Measurements from ENCODE around the gene KCNJ14. TPM values are rescaled to one million over a fixed set of nuclear protein-coding genes. Genes with fewer than 3 reads are reported as not detected.

Gene KCNJ14
- polyA plus RNA-seq, 3 donors: 0.09 to 0.56 TPM; not detected in 1

DNA sequence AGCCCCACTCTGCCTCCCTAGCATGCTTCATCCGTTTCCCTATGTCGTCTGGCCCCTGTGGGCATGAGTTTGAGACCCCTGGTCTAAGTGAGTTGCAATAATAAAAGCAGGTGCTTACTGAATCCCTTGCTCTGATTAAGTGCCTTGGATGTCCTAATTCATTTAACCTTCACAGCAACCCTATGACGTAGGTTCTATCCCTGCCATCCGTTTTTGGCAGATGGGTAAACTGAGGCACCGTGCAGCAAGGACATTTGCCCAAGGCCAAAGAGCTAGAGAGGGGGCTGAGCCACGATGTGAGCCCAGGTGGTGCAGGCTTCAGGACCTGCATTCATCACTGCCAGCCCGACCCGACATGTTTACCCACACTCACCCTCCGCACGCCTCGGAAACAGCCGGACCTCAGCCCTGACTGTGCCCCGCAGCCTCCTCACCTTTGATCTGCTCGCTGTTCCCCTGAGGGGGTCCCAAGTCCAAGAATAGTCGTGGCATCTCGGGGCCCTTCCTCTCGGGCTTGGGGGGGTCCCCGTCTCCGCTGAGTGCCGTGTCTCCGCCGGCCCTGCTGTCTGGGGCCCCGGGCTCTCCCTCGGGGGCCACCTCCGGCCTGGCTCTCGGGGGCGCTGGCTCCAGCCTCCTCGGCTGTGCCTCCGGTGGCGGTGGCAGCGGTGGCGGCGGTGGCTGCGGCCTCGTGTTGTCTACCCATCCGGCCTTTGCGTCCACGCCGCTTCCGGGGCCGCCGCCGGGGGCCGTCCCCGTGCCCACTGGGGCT is 41.8 kb downstream of the KCNJ14 start:
- H3K27ac ChIP-seq (ENCODE audit: low read depth in 1 of 2, low read length in 2 of 2): no peak overlapping the region
- H3K27me3 Mint-ChIP-seq (ENCODE audit: low read depth in 3 of 3): peaks cover 44 to 82% (median 46%) of the 10 kb centered on the region in 3 donors
- H3K79me2 ChIP-seq (ENCODE audit: insufficient read depth, low read length): no peaks in the 10 kb centered on the region
- peaks cover 0 to 20% (median 9%) of the 10 kb centered on the region in 7 donors for H3K9me3 Mint-ChIP-seq
- peaks cover 39% of the 10 kb centered on the region for H3K4me1 Mint-ChIP-seq
- H3K27me3 ChIP-seq (ENCODE audit: control insufficient read depth in 2 of 2, insufficient read depth in 2 of 2, low read length in 2 of 2): peaks cover 14 to 51% of the 10 kb centered on the region in 2 donors
- 54% methylated on average over 42 of the region's 45 CpGs for WGBS (ENCODE audit: insufficient coverage)
- peak overlapping the region in 1 of 2 donors; percentile 71 for H3K4me3 Mint-ChIP-seq
- no peak for DNase-seq
- no peak overlapping the region for H3K4me2 ChIP-seq (replicated peaks; ENCODE audit: extremely low read depth, low read length, poor library complexity, severe bottlenecking)
- TF ChIP-seq CTCF (IDR thresholded peaks at IDR 0.05): no peak
- H4K20me1 ChIP-seq (ENCODE audit: insufficient read depth, low read length): no peaks in the 10 kb centered on the region
- intact Hi-C loops (cut with micrococcal nuclease): no loop called here
- peaks cover 0 to 8% of the 10 kb centered on the region in 2 donors for H3K36me3 Mint-ChIP-seq
- H2AFZ ChIP-seq (ENCODE audit: insufficient read depth, low read depth, low read length, poor library complexity, severe bottlenecking): no peak overlapping the region
- H3K4me3 ChIP-seq (replicated peaks in 1 of 3; ENCODE audit: low read depth in 2 of 3, low read length in 3 of 3): no peak overlapping the region
- H3K9ac ChIP-seq (ENCODE audit: insufficient read depth, low read length, poor library complexity, severe bottlenecking): no peak overlapping the region
- H3K4me1 ChIP-seq (ENCODE audit: control insufficient read depth in 1 of 2, insufficient read depth in 2 of 2, low read length in 2 of 2): peaks cover 34 to 47% of the 10 kb centered on the region in 2 donors
- H3K9me3 ChIP-seq (replicated peaks in 1 of 2; ENCODE audit: control insufficient read depth in 1 of 2, insufficient read depth in 1 of 2, low read length in 2 of 2): peaks cover 0 to 3% of the 10 kb centered on the region in 2 donors
- H3K36me3 ChIP-seq (replicated peaks in 1 of 2; ENCODE audit: control insufficient read depth in 1 of 2, insufficient read depth in 2 of 2, low read length in 2 of 2): no peaks in the 10 kb centered on the region
- H3K27ac Mint-ChIP-seq: no peak overlapping the region

- 56% methylated on average over 45 of the region's 46 CpGs for WGBS (ENCODE audit: insufficient coverage)
- H3K4me3 ChIP-seq (replicated peaks in 1 of 3; ENCODE audit: low read depth in 2 of 3, low read length in 3 of 3): no peak overlapping the region
- DNase-seq: no peak
- H3K9me3 ChIP-seq (replicated peaks in 1 of 2; ENCODE audit: control insufficient read depth in 1 of 2, insufficient read depth in 1 of 2, low read length in 2 of 2): no peaks in the 10 kb centered on the region
- Mint-ChIP-seq H3K27me3 (ENCODE audit: low read depth in 3 of 3) (peaks cover 37 to 77% (median 41%) of the 10 kb centered on the region in 3 donors), H3K36me3 (peaks cover 0 to 3% of the 10 kb centered on the region in 2 donors), H3K9me3 (peaks cover 0 to 15% (median 5%) of the 10 kb centered on the region in 7 donors), H3K4me1 (peaks cover 32% of the 10 kb centered on the region), H3K4me3 (peak overlapping the region; percentile 45 to 59), H3K27ac (peak overlapping the region in 1 of 7 donors; percentile 32)
- H3K4me2 ChIP-seq (replicated peaks; ENCODE audit: extremely low read depth, low read length, poor library complexity, severe bottlenecking): no peak overlapping the region
- H3K27ac ChIP-seq (ENCODE audit: low read depth in 1 of 2, low read length in 2 of 2): no peak overlapping the region
- no peak overlapping the region for H3K9ac ChIP-seq (ENCODE audit: insufficient read depth, low read length, poor library complexity, severe bottlenecking)
- no peak for TF ChIP-seq CTCF (IDR thresholded peaks at IDR 0.05)
- peaks cover 29 to 44% of the 10 kb centered on the region in 2 donors for H3K4me1 ChIP-seq (ENCODE audit: control insufficient read depth in 1 of 2, insufficient read depth in 2 of 2, low read length in 2 of 2)
- no peaks in the 10 kb centered on the region for H3K79me2 ChIP-seq (ENCODE audit: insufficient read depth, low read length)
- no peak overlapping the region for H2AFZ ChIP-seq (ENCODE audit: insufficient read depth, low read depth, low read length, poor library complexity, severe bottlenecking)
- intact Hi-C loops (cut with micrococcal nuclease): no loop called here
- no peaks in the 10 kb centered on the region for H3K36me3 ChIP-seq (replicated peaks in 1 of 2; ENCODE audit: control insufficient read depth in 1 of 2, insufficient read depth in 2 of 2, low read length in 2 of 2)
- peaks cover 14 to 51% of the 10 kb centered on the region in 2 donors for H3K27me3 ChIP-seq (ENCODE audit: control insufficient read depth in 2 of 2, insufficient read depth in 2 of 2, low read length in 2 of 2)
- no peaks in the 10 kb centered on the region for H4K20me1 ChIP-seq (ENCODE audit: insufficient read depth, low read length)
Observed at GRCh38 chr19:48497728-48498594, 42.6 kb downstream of the KCNJ14 start.
